ENCODE data around the gene KRT16.
"Not testable (repeated sequence)": the region's sequence is repeated elsewhere in the genome, so short reads cannot be mapped to it uniquely, and the experiment has no call there.

Gene KRT16

DNA sequence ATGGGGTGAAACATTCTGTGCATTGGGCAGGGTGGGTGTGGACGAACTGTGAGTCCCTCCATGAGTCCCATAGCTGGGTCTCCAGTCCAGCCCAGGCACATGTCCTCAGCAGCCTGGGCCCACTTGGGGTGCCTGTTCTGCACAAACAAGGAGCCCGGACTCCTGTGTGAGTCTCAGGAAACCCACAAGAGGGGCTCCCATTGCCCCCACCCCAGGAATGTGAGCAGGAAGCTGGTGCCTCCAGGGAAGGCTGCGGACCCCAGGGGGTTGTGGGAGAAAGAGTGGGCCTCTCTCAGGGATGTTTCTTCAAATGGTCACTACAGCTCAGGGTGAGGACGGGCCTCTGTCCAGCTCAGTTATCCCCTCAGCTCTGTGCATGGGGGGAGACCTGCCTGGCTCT is 3.9 kb upstream of the KRT16 start:
- H3K36me3 ChIP-seq (ENCODE audit: control insufficient read depth in 1 of 2, insufficient read depth in 2 of 2, low read depth in 1 of 2, low read length in 2 of 2); H3K9me3 ChIP-seq (ENCODE audit: control insufficient read depth, low read length); H2AK5ac ChIP-seq (ENCODE audit: low read length, severe bottlenecking); H3K79me1 ChIP-seq (replicated peaks; ENCODE audit: low read length, poor library complexity, severe bottlenecking); H2AFZ ChIP-seq (ENCODE audit: low read depth, low read length); H2BK12ac ChIP-seq (ENCODE audit: low read length in 2 of 2); H4K91ac ChIP-seq (ENCODE audit: low read length); H2BK120ac ChIP-seq (ENCODE audit: low read depth, low read length); H2BK5ac ChIP-seq (ENCODE audit: low read depth, low read length, poor library complexity, severe bottlenecking); H3K9ac ChIP-seq (ENCODE audit: low read length); DNase-seq; H3K18ac ChIP-seq (ENCODE audit: low read depth in 1 of 2, low read length in 2 of 2); H4K8ac ChIP-seq (ENCODE audit: low read length); H3K14ac ChIP-seq (ENCODE audit: low read length in 2 of 2); H3K4me3 ChIP-seq (ENCODE audit: insufficient read depth in 1 of 2, low read depth in 1 of 2, low read length in 2 of 2); H3K23ac ChIP-seq (ENCODE audit: low read length in 2 of 2); H3K4ac ChIP-seq (ENCODE audit: low read depth in 1 of 2, low read length in 2 of 2); H2BK15ac ChIP-seq (ENCODE audit: low read depth, poor library complexity, severe bottlenecking); H3K27ac ChIP-seq (ENCODE audit: low read length, poor library complexity, severe bottlenecking); H3K4me2 ChIP-seq (ENCODE audit: low read length, poor library complexity, severe bottlenecking): not testable (repeated sequence)
- 75% methylated on average over 4 of the region's 4 CpGs for WGBS
- H3K4me1 ChIP-seq (ENCODE audit: control insufficient read depth, insufficient read depth, low read depth, low read length): peaks cover 22% of the 10 kb centered on the region
- H3K27me3 ChIP-seq (ENCODE audit: control insufficient read depth in 1 of 2, insufficient read depth in 1 of 2, low read length in 2 of 2): peaks cover 11 to 39% of the 10 kb centered on the region in 2 experiments

DNA sequence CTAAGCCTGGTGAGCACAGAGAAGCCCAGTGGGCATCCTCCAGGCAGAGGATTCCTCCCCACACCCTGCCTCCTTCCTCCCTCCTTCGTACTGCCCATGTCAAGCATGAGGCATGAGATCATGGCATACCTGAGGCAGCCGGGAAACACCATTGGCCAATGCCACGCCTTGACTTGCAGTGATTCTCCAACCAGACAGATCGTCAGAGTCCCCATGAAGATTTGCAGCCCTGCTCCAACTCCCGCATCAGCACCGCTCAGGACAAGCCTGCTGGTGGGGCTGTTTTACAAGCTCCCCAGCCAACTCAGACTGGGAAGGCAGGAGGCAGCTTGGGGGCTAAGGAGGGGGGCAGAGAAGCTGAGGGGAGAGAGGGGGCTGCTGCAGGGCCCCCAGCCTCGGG is 2.9 kb upstream of the KRT16 start:
- Histone ChIP-seq H3K27me3 (ENCODE audit: control insufficient read depth in 1 of 2, insufficient read depth in 1 of 2, low read length in 2 of 2) (peaks cover 22 to 47% of the 10 kb centered on the region in 2 experiments), H3K9ac (ENCODE audit: low read length) (no peak overlapping the region), H2AFZ (ENCODE audit: low read depth, low read length) (no peak overlapping the region), H2AK5ac (ENCODE audit: low read length, severe bottlenecking) (no peak overlapping the region), H2BK120ac (ENCODE audit: low read depth, low read length) (no peak overlapping the region), H3K4me1 (ENCODE audit: control insufficient read depth, insufficient read depth, low read depth, low read length) (peaks cover 13% of the 10 kb centered on the region), H2BK12ac (ENCODE audit: low read length in 2 of 2) (no peak overlapping the region), H3K27ac (ENCODE audit: low read length, poor library complexity, severe bottlenecking) (no peak overlapping the region), H3K4me2 (ENCODE audit: low read length, poor library complexity, severe bottlenecking) (no peak overlapping the region), H4K91ac (ENCODE audit: low read length) (no peak overlapping the region), H2BK5ac (ENCODE audit: low read depth, low read length, poor library complexity, severe bottlenecking) (no peak overlapping the region), H3K14ac (ENCODE audit: low read length in 2 of 2) (no peak overlapping the region), H3K23ac (ENCODE audit: low read length in 2 of 2) (no peak overlapping the region), H3K4ac (ENCODE audit: low read depth in 1 of 2, low read length in 2 of 2) (no peak overlapping the region), H3K36me3 (ENCODE audit: control insufficient read depth in 1 of 2, insufficient read depth in 2 of 2, low read depth in 1 of 2, low read length in 2 of 2) (no peaks in the 10 kb centered on the region), H2BK15ac (ENCODE audit: low read depth, poor library complexity, severe bottlenecking) (no peak overlapping the region), H3K4me3 (ENCODE audit: insufficient read depth in 1 of 2, low read depth in 1 of 2, low read length in 2 of 2) (no peak overlapping the region), H3K79me1 (replicated peaks; ENCODE audit: low read length, poor library complexity, severe bottlenecking) (no peaks in the 10 kb centered on the region), H4K8ac (ENCODE audit: low read length) (no peak overlapping the region), H3K18ac (ENCODE audit: low read depth in 1 of 2, low read length in 2 of 2) (no peak overlapping the region), H3K9me3 (ENCODE audit: control insufficient read depth, low read length) (no peaks in the 10 kb centered on the region)
- WGBS: 41% methylated on average over 7 of the region's 7 CpGs
- no peak for DNase-seq

GRCh38 chr17:41614767-41615166 is 2.2 kb upstream of the KRT16 start:
- H2BK15ac ChIP-seq (ENCODE audit: low read depth, poor library complexity, severe bottlenecking); H3K4me2 ChIP-seq (ENCODE audit: low read length, poor library complexity, severe bottlenecking); H3K4me3 ChIP-seq (ENCODE audit: insufficient read depth in 1 of 2, low read depth in 1 of 2, low read length in 2 of 2); H3K23ac ChIP-seq (ENCODE audit: low read length in 2 of 2); H2BK120ac ChIP-seq (ENCODE audit: low read depth, low read length); H4K91ac ChIP-seq (ENCODE audit: low read length); H3K18ac ChIP-seq (ENCODE audit: low read depth in 1 of 2, low read length in 2 of 2); H3K27ac ChIP-seq (ENCODE audit: low read length, poor library complexity, severe bottlenecking); H3K9ac ChIP-seq (ENCODE audit: low read length); H3K79me1 ChIP-seq (replicated peaks; ENCODE audit: low read length, poor library complexity, severe bottlenecking); H3K36me3 ChIP-seq (ENCODE audit: control insufficient read depth in 1 of 2, insufficient read depth in 2 of 2, low read depth in 1 of 2, low read length in 2 of 2); DNase-seq; H3K9me3 ChIP-seq (ENCODE audit: control insufficient read depth, low read length); H3K14ac ChIP-seq (ENCODE audit: low read length in 2 of 2); H3K4ac ChIP-seq (ENCODE audit: low read depth in 1 of 2, low read length in 2 of 2); H2BK5ac ChIP-seq (ENCODE audit: low read depth, low read length, poor library complexity, severe bottlenecking); H2AFZ ChIP-seq (ENCODE audit: low read depth, low read length); H2AK5ac ChIP-seq (ENCODE audit: low read length, severe bottlenecking); H4K8ac ChIP-seq (ENCODE audit: low read length); H2BK12ac ChIP-seq (ENCODE audit: low read length in 2 of 2): not testable (repeated sequence)
- H3K4me1 ChIP-seq (ENCODE audit: control insufficient read depth, insufficient read depth, low read depth, low read length): peaks cover 13% of the 10 kb centered on the region
- WGBS: 73% methylated on average over 9 of the region's 9 CpGs
- H3K27me3 ChIP-seq (ENCODE audit: control insufficient read depth in 1 of 2, insufficient read depth in 1 of 2, low read length in 2 of 2): peaks cover 28 to 54% of the 10 kb centered on the region in 2 experiments

DNA sequence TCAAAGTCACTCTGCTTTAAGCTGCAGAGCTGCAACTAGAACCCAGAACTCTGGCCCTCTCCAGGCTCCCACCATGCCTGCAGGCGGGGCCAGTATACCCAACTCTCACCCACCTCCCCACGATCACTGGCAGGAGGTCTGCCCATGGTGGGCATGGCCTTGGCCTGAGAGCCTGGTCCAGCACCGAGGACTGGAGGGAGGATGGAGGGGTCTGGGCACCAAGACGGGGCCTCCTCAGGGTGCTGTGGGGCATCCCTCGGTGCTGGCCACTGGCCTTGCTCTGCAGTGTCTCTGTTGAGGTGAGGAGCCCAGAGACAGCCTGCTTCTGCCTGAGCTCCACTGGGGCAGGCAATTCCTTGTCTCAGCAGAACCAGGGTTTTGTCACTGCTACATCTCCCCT is 1.5 kb upstream of the KRT16 start:
- no peaks in the 10 kb centered on the region for H3K36me3 ChIP-seq (ENCODE audit: control insufficient read depth in 1 of 2, insufficient read depth in 2 of 2, low read depth in 1 of 2, low read length in 2 of 2)
- no peak overlapping the region for H3K4me2 ChIP-seq (ENCODE audit: low read length, poor library complexity, severe bottlenecking)
- peaks cover 35 to 56% of the 10 kb centered on the region in 2 experiments for H3K27me3 ChIP-seq (ENCODE audit: control insufficient read depth in 1 of 2, insufficient read depth in 1 of 2, low read length in 2 of 2)
- H3K4ac ChIP-seq (ENCODE audit: low read depth in 1 of 2, low read length in 2 of 2): no peak overlapping the region
- H2BK5ac ChIP-seq (ENCODE audit: low read depth, low read length, poor library complexity, severe bottlenecking): no peak overlapping the region
- no peak for DNase-seq
- no peak overlapping the region for H2AK5ac ChIP-seq (ENCODE audit: low read length, severe bottlenecking)
- no peak overlapping the region for H3K9ac ChIP-seq (ENCODE audit: low read length)
- H3K4me1 ChIP-seq (ENCODE audit: control insufficient read depth, insufficient read depth, low read depth, low read length): peaks cover 13% of the 10 kb centered on the region
- no peak overlapping the region for H2BK12ac ChIP-seq (ENCODE audit: low read length in 2 of 2)
- H3K18ac ChIP-seq (ENCODE audit: low read depth in 1 of 2, low read length in 2 of 2): no peak overlapping the region
- H2BK15ac ChIP-seq (ENCODE audit: low read depth, poor library complexity, severe bottlenecking): no peak overlapping the region
- H2BK120ac ChIP-seq (ENCODE audit: low read depth, low read length): no peak overlapping the region
- no peak overlapping the region for H3K4me3 ChIP-seq (ENCODE audit: insufficient read depth in 1 of 2, low read depth in 1 of 2, low read length in 2 of 2)
- H4K91ac ChIP-seq (ENCODE audit: low read length): no peak overlapping the region
- no peak overlapping the region for H4K8ac ChIP-seq (ENCODE audit: low read length)
- no peak overlapping the region for H3K14ac ChIP-seq (ENCODE audit: low read length in 2 of 2)
- no peaks in the 10 kb centered on the region for H3K9me3 ChIP-seq (ENCODE audit: control insufficient read depth, low read length)
- WGBS: 76% methylated on average over 4 of the region's 5 CpGs
- H2AFZ ChIP-seq (ENCODE audit: low read depth, low read length): no peak overlapping the region
- H3K23ac ChIP-seq (ENCODE audit: low read length in 2 of 2): no peak overlapping the region
- no peaks in the 10 kb centered on the region for H3K79me1 ChIP-seq (replicated peaks; ENCODE audit: low read length, poor library complexity, severe bottlenecking)
- H3K27ac ChIP-seq (ENCODE audit: low read length, poor library complexity, severe bottlenecking): no peak overlapping the region
